GM12878 (cell line): Measurements from ENCODE around the gene TSC22D3. TPM values are rescaled to one million over a fixed set of nuclear protein-coding genes. Genes with fewer than 3 reads are reported as not detected.
A peak's percentile ranks its signal among the peaks of the same experiment; 100 is the strongest.
"Not testable (repeated sequence)": the region's sequence is repeated elsewhere in the genome, so short reads cannot be mapped to it uniquely, and the experiment has no call there.

ENCODE experiments used
- ATAC-seq: fragments of 200-7000 bp; cut with Tn5 transposase; 3 replicates; pipeline ENCODE4 v1.9.1; 2020; ENCODE audit warnings: mild to moderate bottlenecking, moderate library complexity
- BruUV-seq: library from RNA; stranded (reverse); fragments of 400-500 nt; replicated peaks from 2 replicates; lab custom pipeline; 2021; lab: Mats Ljungman, UMichigan
- CTCF ChIA-PET: fragments of 300-600 bp; sonication (Branson Sonifier 250); formaldehyde crosslinking; extraction: SDS; loops from one replicate; lab custom pipeline; 2021; ENCODE audit warnings: inconsistent platforms; lab: Yijun Ruan, JAX
- POLR2A ChIA-PET: fragments of 350-600 bp; formaldehyde crosslinking; extraction: SDS; loops from one replicate; lab custom pipeline; 2021; ENCODE audit warnings: inconsistent platforms; lab: Charles Lee
- RAD21 ChIA-PET: fragments of 300-600 bp; sonication (Branson Sonifier 250); formaldehyde crosslinking; loops from one replicate; lab custom pipeline; 2023; ENCODE audit warnings: antibody characterized with exemption; ENCODE audit not compliant: unreplicated experiment; lab: Charles Lee
- SMC1A ChIA-PET: fragments of 300-600 bp; sonication (Branson Sonifier 250); formaldehyde crosslinking; loops from one replicate; lab custom pipeline; 2023; ENCODE audit not compliant: unreplicated experiment, uncharacterized antibody; lab: Charles Lee
- DNase-seq: peaks from one replicate; pipeline ENCODE4 v3.0.0-alpha.2; 2011; ENCODE audit warnings: low read depth, low spot score
- FAIRE-seq: peaks from 3 replicates; lab custom pipeline; 2011; peaks lifted over from hg19 to GRCh38; lab: Jason Lieb, UNC
- H2AFZ ChIP-seq: 2 replicates; pipeline ENCODE4 v1.6.0; 2011; ENCODE audit warnings: low read depth, low read length, control low read depth; ENCODE audit not compliant: control insufficient read depth
- H3K27ac ChIP-seq: 2 replicates; pipeline ENCODE4 v1.5.1; 2011; ENCODE audit warnings: control low read depth; ENCODE audit not compliant: control insufficient read depth, insufficient read depth
- H3K27me3 ChIP-seq, 2 experiments: replicated peaks in 1 of 2; 2 replicates each; pipeline versions ENCODE4 v1.6.0 to v1.6.1; 2011; ENCODE audit warnings: low read length in 1 of 2; ENCODE audit not compliant: control insufficient read depth in 2 of 2, insufficient read depth in 2 of 2
- H3K36me3 ChIP-seq, 2 experiments: 2 replicates each; pipeline ENCODE4 v1.5.1; 2011; ENCODE audit warnings: low read length in 1 of 2; ENCODE audit not compliant: control insufficient read depth in 2 of 2, insufficient read depth in 2 of 2
- H3K4me1 ChIP-seq: 2 replicates; pipeline ENCODE4 v1.6.1; 2011; ENCODE audit warnings: mild to moderate bottlenecking, low read length, moderate library complexity, mixed read lengths; ENCODE audit not compliant: control insufficient read depth, insufficient read depth
- H3K4me2 ChIP-seq: 2 replicates; pipeline ENCODE4 v1.6.0; 2011; ENCODE audit warnings: control low read depth; ENCODE audit not compliant: control insufficient read depth, insufficient read depth
- H3K4me3 ChIP-seq: fragments of 200-600 bp; sonication (generic); 2 replicates; pipeline ENCODE4 v1.5.1; 2016
- H3K79me2 ChIP-seq: 2 replicates; pipeline ENCODE4 v1.6.0; 2011; ENCODE audit warnings: low read length; ENCODE audit not compliant: control insufficient read depth, insufficient read depth
- H3K9ac ChIP-seq: 2 replicates; pipeline ENCODE4 v1.8.0; 2011; ENCODE audit warnings: low read length, control low read depth, mixed read lengths; ENCODE audit not compliant: control insufficient read depth, insufficient read depth
- H3K9me3 ChIP-seq: replicated peaks from 3 replicates; pipeline ENCODE4 v1.5.1; 2011; ENCODE audit warnings: mild to moderate bottlenecking, low read length; ENCODE audit not compliant: control insufficient read depth, insufficient read depth
- H4K20me1 ChIP-seq: 2 replicates; pipeline ENCODE4 v1.6.0; 2011; ENCODE audit not compliant: control insufficient read depth, insufficient read depth
- ASH2L ChIP-seq: fragments of 300-600, 200-600 bp; sonication (generic); IDR thresholded peaks from 2 replicates; pipeline ENCODE4 v1.6.1; 2017; ENCODE audit warnings: low read depth, mild to moderate bottlenecking, borderline replicate concordance
- CHD1 ChIP-seq: IDR thresholded peaks from 2 replicates; pipeline ENCODE4 v1.6.1; 2012; ENCODE audit warnings: low read depth, low read length, improper control_type of control experiment
- CUX1 ChIP-seq: IDR thresholded peaks from 2 replicates; pipeline ENCODE4 v1.6.1; 2012; ENCODE audit warnings: improper control_type of control experiment, low read depth, low read length; ENCODE audit not compliant: insufficient replicate concordance
- MTA2 ChIP-seq: fragments of 450-650 bp; IDR thresholded peaks from 2 replicates; pipeline ENCODE4 v1.6.1; 2016; ENCODE audit warnings: low read depth, mild to moderate bottlenecking, moderate library complexity
- SKIL ChIP-seq: fragments of 450-650 bp; IDR thresholded peaks from 2 replicates; pipeline ENCODE4 v1.6.1; 2017; ENCODE audit warnings: mild to moderate bottlenecking, low read depth, inconsistent platforms; ENCODE audit not compliant: poor library complexity, severe bottlenecking
- ZNF384 ChIP-seq: IDR thresholded peaks from 2 replicates; pipeline ENCODE4 v1.6.1; 2012; ENCODE audit warnings: low read depth, mild to moderate bottlenecking, low read length, improper control_type of control experiment, borderline replicate concordance
- ZSCAN29 ChIP-seq: fragments of 450-650 bp; IDR thresholded peaks from 2 replicates; pipeline ENCODE4 v1.6.1; 2017; ENCODE audit warnings: mild to moderate bottlenecking, moderate library complexity
- WGBS: methylation state at CpG from one replicate; pipeline ENCODE4 v1.1.6; 2016; ENCODE audit warnings: low lambda C conversion rate; ENCODE audit not compliant: insufficient replicate concordance, insufficient coverage; ENCODE audit errors: missing lambda C conversion rate; 5-methylcytosine and 5-hydroxymethylcytosine counted together
- in situ Hi-C: fragments of 300-500 bp; cut with MboI; formaldehyde crosslinking; loops from 9 replicates; pipeline ENCODE4 v1.14.3; 2018; ENCODE audit warnings: mixed read lengths
- intact Hi-C: fragments of 100-400 bp; cut with micrococcal nuclease; formaldehyde crosslinking; loops from one replicate; pipeline ENCODE4 v1.14.2; 2022; ENCODE audit not compliant: unreplicated experiment
- polyA plus RNA-seq, 11 experiments: library from polyadenylated mRNA; depleted of rRNA in 4 of 11; unstranded in 6 of 11; stranded (reverse) in 5 of 11; fragments of >200 nt; fragmentation: Nextera tagmentation in 4 of 11; fragmentation: Illumina TruSeq in 1 of 11; extraction: Ambion mirVana in 4 of 11; extraction: Trizol in 1 of 11; gene quantifications; 1 replicate in 1 of 11; 2 replicates in 10 of 11; pipeline versions ENCODE4 v1.2.1 to v1.2.3, GENCODE V29; 2011 to 2016; ENCODE audit warnings: inconsistent platforms in 2 of 11, missing spikeins in 2 of 11, low read depth in 1 of 11
- total RNA-seq, 4 experiments: library from RNA; depleted of rRNA in 3 of 4; stranded (reverse); fragments of >200 nt in 3 of 4; fragmentation: Illumina TruSeq in 1 of 4; extraction: Trizol in 1 of 4; gene quantifications; 2 replicates each; pipeline versions ENCODE4 v1.2.1 to v1.2.3, GENCODE V29; 2013 to 2021
- TF ChIP-seq, protein P1 (sequence below): IDR thresholded peaks from 2 replicates; pipeline ENCODE4 v1.6.1; 2012; ENCODE audit warnings: low read depth, low read length, improper control_type of control experiment
- TF ChIP-seq, protein P2 (sequence below): fragments of 450-650 bp; formaldehyde crosslinking; IDR thresholded peaks from 2 replicates; pipeline ENCODE4 v1.4.0; 2022; ENCODE audit warnings: mild to moderate bottlenecking, moderate library complexity

Gene TSC22D3
- total and polyA plus RNA-seq, 10 of the 15 experiments (the other 5 are each of a cell fraction or from before 2014, with no cell fraction given) = 4.6 to 122 (median 16.1) TPM

GRCh38 chrX:107686026-107686425 lies 89.6 kb downstream of the TSC22D3 start (continued):
- no peak for TF ChIP-seq CUX1
- TF ChIP-seq MTA2 = no peak
- TF ChIP-seq, protein P1, sequence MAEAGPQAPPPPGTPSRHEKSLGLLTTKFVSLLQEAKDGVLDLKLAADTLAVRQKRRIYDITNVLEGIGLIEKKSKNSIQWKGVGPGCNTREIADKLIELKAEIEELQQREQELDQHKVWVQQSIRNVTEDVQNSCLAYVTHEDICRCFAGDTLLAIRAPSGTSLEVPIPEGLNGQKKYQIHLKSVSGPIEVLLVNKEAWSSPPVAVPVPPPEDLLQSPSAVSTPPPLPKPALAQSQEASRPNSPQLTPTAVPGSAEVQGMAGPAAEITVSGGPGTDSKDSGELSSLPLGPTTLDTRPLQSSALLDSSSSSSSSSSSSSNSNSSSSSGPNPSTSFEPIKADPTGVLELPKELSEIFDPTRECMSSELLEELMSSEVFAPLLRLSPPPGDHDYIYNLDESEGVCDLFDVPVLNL = no peak
- TF ChIP-seq SKIL = no peak
- TF ChIP-seq ZNF384 = no peak
- TF ChIP-seq, protein P2, sequence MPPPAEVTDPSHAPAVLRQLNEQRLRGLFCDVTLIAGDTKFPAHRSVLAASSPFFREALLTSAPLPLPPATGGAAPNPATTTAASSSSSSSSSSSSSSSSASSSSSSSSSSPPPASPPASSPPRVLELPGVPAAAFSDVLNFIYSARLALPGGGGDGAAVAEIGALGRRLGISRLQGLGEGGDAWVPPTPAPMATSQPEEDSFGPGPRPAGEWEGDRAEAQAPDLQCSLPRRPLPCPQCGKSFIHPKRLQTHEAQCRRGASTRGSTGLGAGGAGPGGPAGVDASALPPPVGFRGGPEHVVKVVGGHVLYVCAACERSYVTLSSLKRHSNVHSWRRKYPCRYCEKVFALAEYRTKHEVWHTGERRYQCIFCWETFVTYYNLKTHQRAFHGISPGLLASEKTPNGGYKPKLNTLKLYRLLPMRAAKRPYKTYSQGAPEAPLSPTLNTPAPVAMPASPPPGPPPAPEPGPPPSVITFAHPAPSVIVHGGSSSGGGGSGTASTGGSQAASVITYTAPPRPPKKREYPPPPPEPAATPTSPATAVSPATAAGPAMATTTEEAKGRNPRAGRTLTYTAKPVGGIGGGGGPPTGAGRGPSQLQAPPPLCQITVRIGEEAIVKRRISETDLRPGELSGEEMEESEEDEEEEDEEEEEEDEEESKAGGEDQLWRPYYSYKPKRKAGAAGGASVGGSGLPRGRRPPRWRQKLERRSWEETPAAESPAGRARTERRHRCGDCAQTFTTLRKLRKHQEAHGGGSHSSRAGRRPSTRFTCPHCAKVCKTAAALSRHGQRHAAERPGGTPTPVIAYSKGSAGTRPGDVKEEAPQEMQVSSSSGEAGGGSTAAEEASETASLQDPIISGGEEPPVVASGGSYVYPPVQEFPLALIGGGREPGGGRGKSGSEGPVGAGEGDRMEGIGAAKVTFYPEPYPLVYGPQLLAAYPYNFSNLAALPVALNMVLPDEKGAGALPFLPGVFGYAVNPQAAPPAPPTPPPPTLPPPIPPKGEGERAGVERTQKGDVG (CRISPR knock-in tag) = no peak
- no peak for TF ChIP-seq CHD1
- TF ChIP-seq ASH2L = no peak
- TF ChIP-seq ZSCAN29 = no peak

DNA sequence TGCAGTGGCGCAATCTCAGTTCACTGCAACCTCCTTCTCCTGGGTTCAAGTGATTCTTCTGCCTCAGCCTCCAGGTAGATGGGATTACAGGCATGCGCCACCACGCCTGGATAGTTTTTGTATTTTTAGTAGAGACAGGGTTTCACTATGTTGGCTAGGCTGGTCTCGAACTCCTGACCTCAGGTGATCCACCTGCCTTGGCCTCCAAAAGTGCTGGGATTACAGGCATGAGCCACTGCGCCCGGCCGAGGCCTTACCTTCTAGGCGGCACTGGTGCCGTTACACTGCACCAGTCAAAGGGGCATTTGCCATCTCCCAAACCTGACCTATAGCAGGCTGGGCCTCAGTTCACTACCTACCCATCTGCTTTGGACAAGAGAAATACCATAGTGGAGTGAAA lies 90.0 kb downstream of the TSC22D3 start:
- H4K20me1 ChIP-seq, H3K79me2 ChIP-seq, H3K36me3 ChIP-seq, H3K4me3 ChIP-seq, in situ Hi-C loops, H3K9ac ChIP-seq, ATAC-seq, intact Hi-C loops, H3K4me2 ChIP-seq, H3K27ac ChIP-seq, DNase-seq, FAIRE-seq, H3K9me3 ChIP-seq, H2AFZ ChIP-seq, H3K27me3 ChIP-seq: not testable (repeated sequence)
- WGBS = 58% methylated on average over 9 of the region's 9 CpGs
- RAD21 ChIA-PET = interaction anchor here (0.7 to 2.8 kb wide), 6 partner anchors 8 to 32 kb away, joined by 3 to 17 read pairs (median 4); no protein-coding TSS in a partner anchor
- BruUV-seq = TSS peak; percentile 92
- SMC1A ChIA-PET = interaction anchor here (1.5 to 5.9 kb wide), 6 partner anchors 10 to 31 kb away, joined by 4 to 51 read pairs (median 20); no protein-coding TSS in a partner anchor
- POLR2A ChIA-PET = interaction anchor here (0.7 to 1.8 kb wide), 8 partner anchors 9 to 30 kb away, joined by 3 to 10 read pairs (median 4); no protein-coding TSS in a partner anchor
- CTCF ChIA-PET = interaction anchor here (1.1 to 2.5 kb wide), 3 partner anchors 10 to 92 kb away, joined by 3 to 6 read pairs (median 6); partner anchors contain the start of gene NCBP2L
- peaks cover 18% of the 10 kb centered on the region for H3K4me1 ChIP-seq
